ENCODE data around the gene ELMOD1.

ELMOD1 gene

DNA sequence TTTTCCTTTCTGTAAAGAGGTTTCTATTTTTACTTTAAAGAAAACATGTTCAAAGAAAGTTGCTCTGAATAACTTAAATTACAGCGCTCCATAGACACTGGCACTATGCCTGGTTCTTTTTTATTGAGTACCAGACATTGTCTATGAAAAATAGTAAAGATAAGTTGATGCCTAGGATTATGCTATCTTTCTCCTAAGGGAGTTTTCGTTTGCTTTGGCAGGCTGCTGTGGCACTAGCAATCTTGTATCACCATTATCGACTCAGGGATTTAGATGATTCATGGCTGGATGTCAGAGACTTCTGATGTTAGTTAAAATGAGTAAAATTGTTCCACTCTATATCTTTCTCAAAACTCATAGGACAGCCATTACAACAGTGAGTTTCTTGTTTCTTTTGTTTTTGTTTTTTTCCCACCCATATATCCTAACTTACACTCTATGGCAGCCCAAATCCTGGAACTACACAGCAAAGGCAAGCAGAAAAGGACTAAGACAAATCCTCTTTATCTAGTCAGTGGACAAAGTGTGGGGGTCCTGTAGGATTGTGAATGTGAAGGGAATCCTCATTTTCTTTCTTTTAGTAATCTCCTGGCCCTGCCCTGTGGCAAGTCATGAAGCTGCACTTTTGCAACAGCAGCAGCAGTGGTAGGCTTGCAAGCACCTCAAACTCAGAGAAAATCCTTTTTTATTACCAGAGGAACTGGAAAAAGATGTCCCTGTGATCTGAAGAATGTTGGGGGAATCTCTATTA lies 100.2 kb downstream of the ELMOD1 start:
- no peak for DNase-seq

DNA sequence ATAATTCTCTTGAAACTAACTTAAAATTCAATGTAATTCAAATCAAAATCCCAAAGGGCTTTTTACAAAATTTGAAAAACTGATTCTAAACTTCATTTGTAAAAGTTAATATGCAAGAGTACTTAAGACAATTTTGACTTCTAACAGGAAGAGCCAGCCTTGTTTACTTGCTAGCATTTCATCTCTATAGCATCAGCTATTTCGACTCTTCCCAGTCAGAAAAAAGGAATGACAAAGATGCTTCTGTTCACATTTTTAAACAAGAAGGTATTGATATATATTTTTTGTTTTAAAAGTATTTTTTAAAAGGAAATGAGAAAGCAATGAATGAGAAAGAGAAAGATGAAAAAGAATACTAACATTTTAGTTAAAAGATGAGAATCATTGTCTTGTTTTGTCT lies 104.5 kb downstream of the ELMOD1 start:
- DNase-seq: no peak

DNA sequence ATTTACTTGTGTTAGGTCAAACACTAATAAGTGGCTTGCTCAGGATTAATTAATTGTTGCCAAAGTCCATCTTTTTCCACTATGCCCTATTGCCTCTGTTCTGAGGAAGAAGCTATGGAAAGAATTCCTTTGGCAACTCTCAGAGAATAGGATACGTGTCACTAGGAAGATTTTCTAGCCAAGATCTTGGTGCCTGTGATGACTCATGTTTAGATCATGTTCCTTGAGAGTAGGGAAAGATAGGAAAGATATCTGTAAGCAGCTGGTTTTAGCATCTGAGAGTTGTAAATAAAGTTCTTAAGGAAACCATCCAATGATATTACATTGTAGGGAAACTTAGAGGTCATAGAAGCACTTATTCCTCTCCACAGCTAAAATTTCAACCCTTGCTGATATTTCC lies 105.2 kb downstream of the ELMOD1 start:
- DNase-seq: no peak

DNA sequence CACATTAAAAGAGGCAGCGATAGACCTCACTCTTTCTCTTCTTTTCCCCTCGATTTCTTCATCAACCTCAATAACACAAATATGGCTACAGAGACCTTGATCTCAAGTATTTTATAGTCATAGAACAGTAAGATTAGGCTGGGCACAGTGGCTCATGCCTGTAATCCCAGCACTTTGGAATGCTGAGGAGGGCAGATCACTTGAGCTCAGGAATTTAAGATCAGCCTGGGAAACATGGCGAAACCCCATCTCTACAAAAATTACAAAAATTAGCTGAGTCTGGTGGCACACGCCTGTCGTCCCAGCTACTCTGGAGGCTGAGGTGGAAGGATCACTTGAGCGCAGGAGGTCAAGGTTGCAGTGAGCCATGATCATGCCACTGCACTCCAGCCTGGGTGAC lies 106.3 kb downstream of the ELMOD1 start:
- no peak for DNase-seq

DNA sequence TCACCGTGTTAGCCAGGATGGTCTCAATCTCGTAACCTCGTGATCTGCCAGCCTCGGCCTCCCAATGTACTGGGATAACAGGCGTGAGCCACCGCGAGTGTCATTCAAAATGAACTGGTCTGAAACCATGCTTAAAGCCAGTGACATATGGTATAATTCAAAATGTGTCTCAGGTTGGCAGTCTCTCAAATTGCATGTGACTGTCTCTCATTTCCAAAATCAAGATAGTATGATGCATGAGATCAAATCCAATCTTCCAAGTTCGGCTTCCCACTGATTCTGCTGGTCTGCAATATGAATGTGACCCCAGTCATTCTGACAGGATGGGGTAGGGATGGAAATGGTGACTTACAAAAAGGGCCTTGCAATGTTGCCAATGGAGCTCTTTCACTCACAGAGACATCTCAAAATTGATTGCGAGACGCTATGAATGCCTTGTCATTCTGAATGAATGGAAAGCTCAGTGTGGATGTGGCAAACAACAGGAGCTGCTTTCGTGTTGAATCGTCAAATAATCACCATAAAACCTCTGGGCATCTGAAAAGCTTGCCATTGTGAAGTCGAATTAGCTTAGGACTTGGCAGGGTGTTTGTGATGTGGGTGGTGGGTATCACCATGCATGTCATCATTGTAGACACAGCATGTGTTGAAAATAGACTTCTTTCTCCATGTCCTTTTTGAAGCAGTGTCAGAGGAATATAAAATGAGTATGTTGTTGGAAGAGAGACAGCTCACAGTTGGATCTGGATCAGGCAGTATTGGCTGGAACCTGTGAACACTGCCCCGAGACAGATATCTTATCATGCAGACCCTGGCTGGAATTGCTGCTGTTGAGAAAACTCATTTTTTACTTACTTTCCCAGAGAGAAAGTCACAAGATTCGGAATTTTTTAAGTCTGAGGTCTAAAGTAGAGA lies 108.7 kb downstream of the ELMOD1 start:
- DNase-seq: no peak

DNA sequence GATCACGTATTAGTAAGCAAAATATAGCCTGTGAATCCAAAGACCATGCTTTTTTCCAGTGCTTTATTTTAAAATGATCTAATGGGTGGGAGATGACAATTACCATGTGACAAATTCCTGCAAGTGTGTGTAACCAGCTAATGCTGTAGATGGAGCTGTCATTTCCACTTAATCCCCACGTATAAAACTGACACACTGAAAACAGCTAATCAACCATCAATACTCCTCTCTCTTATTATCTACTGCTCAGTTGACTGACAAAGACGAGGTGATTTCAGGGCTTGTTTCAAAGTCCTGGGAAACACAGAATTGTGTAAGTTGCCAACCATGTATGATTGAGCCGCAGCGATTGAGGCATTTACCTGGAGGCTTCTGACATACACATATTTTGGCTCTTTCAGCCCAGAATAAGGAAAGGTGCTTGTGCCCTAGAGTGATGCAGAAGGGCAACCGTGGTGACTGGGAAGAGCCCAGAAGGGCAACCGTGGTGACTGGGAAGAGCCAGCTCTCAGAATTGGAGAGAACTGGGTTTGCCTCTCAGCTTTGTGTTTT lies 111.2 kb downstream of the ELMOD1 start:
- no peak for DNase-seq

DNA sequence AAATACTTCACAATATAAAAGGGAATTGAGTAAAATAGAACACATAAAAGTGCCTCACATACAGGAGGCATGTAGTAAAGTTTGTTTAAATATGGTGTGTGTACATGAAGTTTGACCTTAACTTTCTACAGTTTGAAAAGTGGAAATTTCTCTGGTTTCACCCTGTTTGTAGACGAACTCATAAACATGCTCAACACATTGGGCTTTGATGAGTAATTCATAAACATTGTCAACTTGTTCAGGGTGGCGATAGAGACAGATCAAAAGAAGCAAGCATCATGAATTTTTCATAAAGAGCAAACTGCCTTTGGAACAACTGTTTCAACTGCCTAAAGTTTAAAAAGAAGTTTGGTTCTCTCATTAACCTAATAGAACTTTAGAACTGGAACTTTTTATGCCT lies 111.8 kb downstream of the ELMOD1 start:
- no peak for DNase-seq

DNA sequence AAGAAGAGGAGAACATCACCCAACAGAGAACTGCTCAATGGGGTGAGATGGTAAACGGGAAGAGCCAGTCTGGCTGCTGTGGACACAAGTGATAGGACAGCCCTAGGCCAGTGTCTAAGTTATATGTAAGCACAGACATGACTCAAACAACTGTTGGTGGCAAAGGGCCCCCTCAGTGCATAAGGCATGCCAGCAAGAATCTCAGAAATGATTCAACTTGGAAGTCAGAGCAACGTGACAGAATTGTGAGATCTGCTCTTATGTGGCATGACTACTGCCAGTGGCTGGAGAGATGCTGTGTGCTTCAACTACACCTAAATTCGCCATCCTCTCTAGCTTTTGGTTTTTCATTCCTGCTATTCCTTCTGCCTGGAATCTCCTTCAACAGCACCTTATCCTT lies 113.5 kb downstream of the ELMOD1 start:
- no peak for DNase-seq

DNA sequence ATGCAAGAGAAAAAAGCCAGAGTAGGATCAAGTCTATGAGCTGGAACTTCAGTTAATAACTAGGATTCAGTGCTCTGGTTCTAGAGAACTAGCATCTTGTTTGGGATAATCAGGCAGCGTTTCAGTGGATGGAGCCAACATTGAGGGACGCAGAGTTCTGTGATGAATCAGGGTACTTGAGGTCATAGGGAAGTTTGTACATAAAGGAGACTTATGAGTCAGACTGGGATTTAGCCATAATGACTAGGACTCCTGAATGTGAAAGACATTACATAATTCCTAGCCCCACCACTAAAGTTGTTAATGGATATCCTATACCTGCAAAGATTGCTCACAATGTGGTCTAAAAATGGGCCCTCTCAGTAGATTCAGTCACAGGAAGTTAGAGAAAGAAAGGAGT lies 114.1 kb downstream of the ELMOD1 start:
- DNase-seq: no peak

DNA sequence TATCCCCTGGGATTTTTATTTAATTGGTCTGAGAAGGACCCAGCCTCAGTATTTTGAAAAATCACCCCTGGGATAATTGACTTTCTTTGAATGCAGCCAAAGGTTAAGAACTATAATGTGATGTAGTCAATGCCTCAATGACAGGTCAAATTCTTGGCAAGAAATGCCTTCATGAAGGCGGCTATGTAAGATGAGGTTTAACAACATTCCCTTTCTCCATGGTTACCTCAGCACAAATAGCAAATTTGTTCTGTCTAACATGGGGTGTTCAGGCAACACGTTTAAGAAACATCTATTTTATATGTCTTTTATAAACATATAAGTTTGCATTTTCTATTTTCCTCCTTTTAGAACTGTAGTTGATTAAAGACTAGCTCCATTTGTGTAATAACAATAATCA lies 115.6 kb downstream of the ELMOD1 start:
- DNase-seq: no peak

DNA sequence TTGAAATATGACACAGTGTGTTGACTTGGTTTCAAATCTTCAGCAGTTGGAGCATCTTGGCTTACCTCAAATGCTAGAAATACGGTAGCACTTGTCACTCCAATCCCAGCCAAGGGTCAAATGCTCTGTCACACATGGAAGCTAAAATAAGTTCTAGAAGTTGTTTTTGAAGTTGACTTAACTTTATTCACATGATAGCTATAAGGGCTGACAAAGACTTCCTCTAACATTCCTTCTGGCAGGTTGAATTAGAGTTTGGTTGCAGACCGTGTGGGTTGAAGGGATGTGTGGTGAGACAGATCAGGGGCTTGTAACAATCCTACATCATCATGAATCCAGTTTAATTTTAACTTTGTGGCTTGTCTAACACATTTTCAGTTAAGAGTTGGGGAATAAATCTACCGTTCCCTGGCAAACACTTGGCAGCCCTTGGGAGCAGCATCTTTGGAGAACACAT lies 116.3 kb downstream of the ELMOD1 start:
- no peak for DNase-seq

DNA sequence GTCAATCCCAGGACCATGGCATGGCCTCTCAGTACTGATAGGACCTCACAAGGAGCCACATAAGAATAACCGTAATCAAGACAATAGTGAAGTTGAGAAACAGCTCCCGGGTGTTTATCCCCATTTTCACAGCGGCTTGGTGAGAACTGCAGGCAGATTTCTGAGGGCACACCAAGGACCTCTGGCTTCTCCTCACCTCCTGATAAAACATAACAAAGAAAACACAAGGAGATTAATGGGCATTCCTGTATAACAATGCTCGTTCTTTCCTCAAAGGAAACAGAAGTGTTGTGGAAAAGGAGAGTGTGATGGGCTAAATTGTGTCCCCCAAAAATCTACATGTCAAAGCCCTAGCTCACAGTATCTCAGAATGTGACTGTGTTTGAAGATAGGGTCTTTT lies 116.9 kb downstream of the ELMOD1 start:
- DNase-seq: no peak

DNA sequence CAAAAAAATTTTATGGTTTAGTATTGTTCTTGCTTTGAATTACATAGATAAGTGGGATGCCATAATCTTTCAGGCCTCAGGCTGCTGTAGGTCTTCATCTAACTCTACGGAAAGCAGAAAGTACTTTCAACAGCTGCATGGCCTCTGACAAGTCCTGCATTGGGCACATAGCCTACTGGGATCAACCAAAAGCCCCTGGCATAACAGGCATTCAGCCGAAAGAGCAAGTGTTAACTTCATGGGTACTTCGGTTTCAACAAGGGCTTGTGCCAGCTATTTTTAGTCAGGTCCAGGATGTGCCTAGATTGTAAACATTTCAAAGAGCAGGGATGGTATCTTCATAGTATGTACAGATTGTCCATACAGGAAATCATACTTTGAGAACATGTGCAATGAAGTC lies 117.8 kb downstream of the ELMOD1 start:
- no peak for DNase-seq

DNA sequence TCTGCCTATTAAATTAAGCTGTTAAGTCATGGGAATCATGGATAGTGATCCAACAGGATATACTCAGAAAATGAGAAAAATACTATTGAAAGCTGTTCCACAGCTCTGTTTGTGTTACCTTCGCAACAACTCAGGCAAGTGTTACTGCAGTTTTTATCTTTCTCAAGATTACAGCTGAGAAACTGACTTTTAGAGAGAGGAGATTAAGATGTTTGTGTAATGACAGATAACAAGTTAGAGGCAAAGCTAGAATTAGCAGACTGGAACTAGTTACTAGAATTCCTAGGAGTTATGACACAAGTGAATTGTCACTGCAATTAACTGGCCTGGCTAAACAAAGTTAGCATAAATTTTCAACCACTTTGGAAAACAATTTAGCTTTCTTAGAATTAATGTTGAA lies 119.4 kb downstream of the ELMOD1 start:
- no peak for DNase-seq

DNA sequence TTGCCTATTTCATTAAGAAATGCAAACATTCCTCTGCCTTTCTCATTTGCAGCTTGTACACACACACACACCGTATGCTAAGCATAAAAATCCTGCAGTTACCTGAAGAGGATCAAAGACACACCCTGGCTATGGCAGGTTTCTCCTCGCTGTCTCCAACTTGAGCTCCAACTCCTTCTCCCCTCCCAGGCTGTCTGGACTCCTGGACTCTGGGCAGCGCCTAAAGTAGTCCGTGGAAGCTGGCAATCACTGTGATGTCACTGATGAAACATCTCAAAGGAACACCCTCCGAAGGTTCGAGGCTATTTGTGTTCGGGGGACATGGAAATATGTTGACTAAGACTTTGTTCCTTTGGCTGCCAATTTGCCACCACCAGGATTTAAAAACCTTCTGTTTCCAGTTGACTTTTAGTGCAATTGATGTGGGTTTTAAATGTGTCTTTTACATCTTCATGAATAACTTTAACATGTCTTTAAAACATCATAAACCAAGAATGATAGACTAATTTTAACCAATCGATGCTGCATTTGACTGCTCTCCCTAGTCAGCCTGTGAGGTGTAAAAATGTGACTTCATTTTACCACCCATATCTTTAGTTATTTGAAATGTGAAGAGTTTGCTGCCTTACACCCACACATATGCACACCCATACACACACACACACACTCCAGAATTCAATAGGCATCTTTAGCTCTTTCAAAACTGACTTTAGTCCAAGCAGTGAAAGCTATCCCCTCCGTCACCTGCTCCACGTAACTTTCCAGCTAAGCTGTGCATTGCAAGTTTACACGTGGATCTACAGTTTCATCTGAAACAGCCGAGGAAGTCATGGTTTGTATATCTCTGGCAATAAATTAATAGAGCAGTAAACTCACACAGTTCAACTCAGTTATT lies 121.2 kb downstream of the ELMOD1 start, which contains the start of gene SLN:
Gene SLN (minus strand): TSS at position 196 of the 895 bp plus-strand sequence.
- no peak for DNase-seq

DNA sequence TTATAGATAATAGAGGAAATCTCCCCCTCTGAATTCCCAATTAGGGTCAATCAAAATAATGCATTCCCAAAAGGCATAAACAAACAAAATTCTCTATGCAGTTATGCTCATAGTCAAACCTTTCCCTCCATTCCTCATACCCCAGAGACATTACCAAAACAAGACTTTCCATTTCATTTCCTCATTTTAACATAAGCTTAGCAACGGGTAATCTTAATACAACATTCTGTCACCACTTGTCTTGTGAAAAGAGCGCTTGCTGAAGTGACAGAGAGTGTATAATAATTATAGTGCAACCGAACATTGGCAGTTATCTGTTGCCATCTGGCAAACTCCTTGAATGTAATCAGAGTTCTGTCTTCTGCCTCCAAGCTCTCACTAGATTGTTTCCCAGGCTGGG lies 122.1 kb downstream of the ELMOD1 start:
- no peak for DNase-seq

Data from COR-L47 (cell line).